Fibroblast of villous mesenchyme (primary cell): ENCODE data around the gene MKLN1. TPM values are rescaled to one million over a fixed set of nuclear protein-coding genes. Genes with fewer than 3 reads are reported as not detected.
A peak's percentile ranks its signal among the peaks of the same experiment; 100 is the strongest.
"Not testable (repeated sequence)": the region's sequence is repeated elsewhere in the genome, so short reads cannot be mapped to it uniquely, and the experiment has no call there.

Experiments used
- DNase-seq: peaks from one replicate; pipeline ENCODE4 v3.0.0-alpha.2; 2010; ENCODE audit warnings: low read depth
- H3K4me3 ChIP-seq: 2 replicates; pipeline ENCODE4 v1.5.1; 2011; ENCODE audit warnings: low read depth, mild to moderate bottlenecking, low read length
- CTCF ChIP-seq: IDR thresholded peaks from 2 replicates; pipeline ENCODE4 v1.5.1; 2012; ENCODE audit warnings: low read depth, mild to moderate bottlenecking, low read length; ENCODE audit not compliant: insufficient read depth
- total RNA-seq: library from RNA; depleted of rRNA; stranded (reverse); fragments of >200 nt; gene quantifications from 2 replicates; pipeline ENCODE4 v1.2.3, GENCODE V29; 2012

The MKLN1 gene
- total RNA-seq, 1 donor, result 72.5 TPM

- DNase-seq, result no peak
- TF ChIP-seq CTCF, result no peak
- H3K4me3 ChIP-seq, result no peak overlapping the region
Measured at GRCh38 chr7:131511774-131512535, 184.3 kb downstream of the MKLN1 start.

GRCh38 chr7:131513245-131514061 lies 185.8 kb downstream of the MKLN1 start:
- peak; percentile 99 for TF ChIP-seq CTCF
- peak; percentile 81 for DNase-seq

GRCh38 chr7:131515471-131515870 lies 187.8 kb downstream of the MKLN1 start:
- H3K4me3 ChIP-seq, DNase-seq: not testable (repeated sequence)

More at GRCh38 chr7:131513245-131514061, 185.8 kb downstream of the MKLN1 start:
- H3K4me3 ChIP-seq, result no peak overlapping the region

- TF ChIP-seq CTCF, result no peak
- DNase-seq, result peak; percentile 17
- H3K4me3 ChIP-seq, result no peak overlapping the region
Measured at GRCh38 chr7:131517218-131517923, 189.7 kb downstream of the MKLN1 start.

- no peak for TF ChIP-seq CTCF
- no peak for DNase-seq
- H3K4me3 ChIP-seq, result no peak overlapping the region
Measured at GRCh38 chr7:131518626-131519025, 190.9 kb downstream of the MKLN1 start.

- no peak overlapping the region for H3K4me3 ChIP-seq
- peak; percentile 42 for DNase-seq
- TF ChIP-seq CTCF, result no peak
Measured at GRCh38 chr7:131521651-131522163, 194.0 kb downstream of the MKLN1 start.
